CD4-positive, alpha-beta T cell treated with Interleukin-6 for 4 hours (primary cell): ENCODE results near the gene RHBDL1.

Source experiments
- DNase-seq: peaks from one replicate; pipeline ENCODE4 v3.0.0-alpha.2; 2020; ENCODE audit warnings: mixed read lengths

The RHBDL1 gene

DNA sequence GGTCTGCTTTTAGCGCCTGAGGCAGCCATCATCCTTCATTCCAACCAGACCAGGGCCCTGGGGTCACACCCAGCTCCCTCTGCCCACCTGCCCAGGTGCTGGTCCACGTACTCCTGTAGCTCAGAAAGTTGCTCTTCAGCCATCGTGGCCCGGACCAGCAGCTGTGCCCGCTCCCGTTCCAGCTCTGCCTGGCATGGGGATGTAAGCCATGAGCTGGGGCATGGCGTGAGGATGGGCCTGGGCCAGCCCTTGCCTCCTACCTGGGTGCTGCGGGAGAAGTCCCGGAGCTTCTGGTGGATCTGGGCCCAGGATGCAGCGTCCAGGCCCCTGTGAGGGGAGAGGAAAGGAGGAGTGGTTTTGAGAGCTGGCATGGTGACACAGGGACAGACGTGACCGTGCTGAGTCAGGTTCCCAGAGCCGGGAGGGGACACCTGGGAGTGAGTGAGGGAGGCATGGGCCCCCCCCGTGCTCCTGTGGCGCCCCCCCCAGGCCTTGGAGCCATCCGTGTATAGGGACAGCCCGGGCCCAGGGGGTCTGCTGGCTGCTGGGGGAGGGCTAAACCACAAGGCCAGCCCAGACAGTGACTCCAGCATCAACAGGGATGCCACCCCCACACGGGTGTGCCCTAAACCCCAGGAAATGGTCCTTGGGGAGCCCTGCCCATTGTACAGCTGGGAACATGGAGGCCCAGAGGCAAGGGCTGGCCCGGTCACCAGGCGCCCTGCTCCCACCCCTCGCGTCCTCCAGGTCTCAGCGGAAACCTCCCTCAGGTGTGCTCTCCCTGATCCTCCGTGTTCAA is 47.6 kb downstream of the RHBDL1 start:
- no peak for DNase-seq

DNA sequence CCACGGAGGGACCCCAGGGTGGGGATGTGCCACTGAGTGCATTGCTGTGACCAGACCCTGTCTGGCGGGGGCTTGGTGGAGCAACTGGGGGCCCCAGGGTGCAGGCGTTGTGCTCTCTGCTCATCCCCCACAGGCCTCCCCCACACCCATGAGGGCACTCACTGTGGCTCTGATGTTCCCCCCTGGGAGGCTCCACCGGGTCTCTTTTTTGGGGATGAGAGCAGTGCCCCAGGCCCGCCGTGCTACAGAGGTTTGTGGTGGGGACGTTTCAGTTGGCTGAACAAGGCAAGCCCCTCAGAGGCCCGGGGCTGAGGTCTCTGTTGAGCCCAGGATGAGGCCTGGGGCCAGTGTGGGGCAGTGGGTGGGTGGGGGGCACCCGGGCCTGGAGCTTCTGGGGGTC is 48.2 kb downstream of the RHBDL1 start:
- DNase-seq: no peak

DNA sequence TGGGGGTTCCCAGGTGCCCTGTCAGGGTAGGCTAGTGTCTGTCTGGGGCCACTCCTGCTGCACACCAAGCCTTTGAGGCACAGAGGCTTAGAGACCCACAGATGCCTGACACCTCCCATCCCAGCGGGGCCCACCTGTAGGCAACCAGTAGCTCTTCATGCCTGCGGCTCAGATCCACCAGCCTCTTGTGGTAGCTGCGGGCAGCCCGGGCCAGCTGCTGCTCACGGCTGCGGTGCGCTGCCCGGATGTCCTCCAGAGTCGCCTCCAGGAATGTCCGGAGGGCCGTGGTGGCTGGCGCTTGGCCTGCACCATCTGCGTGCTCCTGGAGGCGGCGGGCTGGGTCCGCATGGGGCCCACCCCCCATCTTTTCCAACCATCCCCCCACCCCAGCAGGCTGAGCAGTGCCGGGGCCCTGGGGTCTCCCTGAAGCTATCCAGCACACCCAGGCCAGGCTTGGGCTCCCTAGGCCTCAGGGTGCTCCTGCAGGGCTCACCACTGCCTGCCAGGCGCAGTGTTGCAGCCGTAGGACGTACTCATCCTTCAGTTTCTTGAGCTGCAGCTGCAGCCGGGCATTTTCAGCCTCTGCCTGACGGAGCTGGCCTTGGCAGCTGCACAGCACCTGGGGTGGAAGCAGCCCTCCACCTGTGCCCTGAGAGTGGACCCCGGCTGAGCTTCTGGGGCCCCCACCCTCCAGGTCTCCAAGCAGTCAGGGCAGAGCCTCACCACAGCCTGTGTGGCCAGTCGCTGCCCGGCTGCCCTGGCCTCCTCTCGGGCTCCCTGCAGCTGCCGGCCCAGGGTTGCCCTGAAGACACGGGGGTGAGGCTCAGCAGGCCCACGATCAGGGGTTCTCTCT is 48.9 kb downstream of the RHBDL1 start:
- no peak for DNase-seq

DNA sequence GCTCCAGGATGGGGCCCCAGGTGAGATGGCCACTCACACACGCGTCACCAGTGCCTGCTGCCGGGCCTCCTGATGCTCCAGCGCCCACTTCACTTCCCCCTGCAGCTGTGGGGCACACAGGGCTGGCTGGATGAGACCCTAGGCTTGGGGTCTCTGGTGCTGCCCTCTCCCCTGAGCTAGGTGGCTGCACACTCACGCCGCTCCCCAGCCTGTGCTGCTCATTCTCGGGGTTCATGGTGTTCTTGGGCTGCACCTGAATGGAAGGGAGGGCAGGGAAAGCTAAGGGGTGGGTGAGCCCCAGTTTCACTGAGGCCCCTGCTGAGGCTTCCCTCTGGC is 49.5 kb downstream of the RHBDL1 start:
- no peak for DNase-seq

DNA sequence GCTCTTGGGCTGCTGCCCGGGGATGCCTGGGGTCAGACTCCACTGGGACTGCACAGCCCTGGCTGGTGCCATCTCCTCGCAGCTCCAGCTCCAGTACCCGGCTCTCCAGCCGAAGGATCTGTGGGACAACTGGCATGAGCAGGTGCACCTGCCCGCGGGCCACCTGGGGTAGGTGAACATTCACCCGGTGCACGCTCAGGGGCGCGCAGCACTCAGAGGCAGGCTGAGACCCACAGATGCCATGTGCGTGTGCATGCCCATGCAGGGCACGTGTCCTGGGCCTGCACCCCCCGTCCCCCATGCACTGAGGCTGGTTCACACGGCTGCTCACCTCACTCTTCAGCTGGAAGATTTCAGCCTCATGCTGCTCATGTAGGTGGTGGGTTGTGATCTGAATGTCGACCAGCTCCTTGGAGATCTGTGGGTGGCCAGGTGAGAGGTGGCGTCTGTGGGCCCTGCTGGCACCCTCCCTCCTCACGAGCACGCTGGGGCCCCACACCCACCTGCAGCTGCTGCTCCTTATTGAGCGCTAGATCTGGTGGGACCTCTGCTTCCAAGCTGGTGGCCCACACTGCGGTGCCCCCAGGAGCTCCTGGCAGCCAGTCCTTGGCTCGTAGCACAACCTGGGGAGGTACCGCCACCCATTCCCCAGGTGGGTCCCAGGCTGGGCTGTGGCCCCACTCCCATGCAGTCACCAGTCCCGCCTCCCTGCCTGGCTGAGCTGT is 50.2 kb downstream of the RHBDL1 start:
- DNase-seq: no peak

DNA sequence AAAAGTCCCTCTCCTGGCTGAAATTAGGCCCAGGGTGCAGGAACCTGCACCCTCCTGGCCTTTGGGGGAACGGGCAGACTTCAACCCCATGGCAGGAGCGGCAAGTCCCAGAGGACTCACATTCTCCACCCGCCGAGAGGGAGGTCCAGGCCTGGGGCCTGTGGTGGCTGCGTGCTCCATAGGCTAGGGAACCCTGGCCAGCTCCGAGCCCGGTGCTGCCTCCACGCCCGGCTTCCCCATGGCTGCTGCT is 50.6 kb downstream of the RHBDL1 start:
- no peak for DNase-seq

DNA sequence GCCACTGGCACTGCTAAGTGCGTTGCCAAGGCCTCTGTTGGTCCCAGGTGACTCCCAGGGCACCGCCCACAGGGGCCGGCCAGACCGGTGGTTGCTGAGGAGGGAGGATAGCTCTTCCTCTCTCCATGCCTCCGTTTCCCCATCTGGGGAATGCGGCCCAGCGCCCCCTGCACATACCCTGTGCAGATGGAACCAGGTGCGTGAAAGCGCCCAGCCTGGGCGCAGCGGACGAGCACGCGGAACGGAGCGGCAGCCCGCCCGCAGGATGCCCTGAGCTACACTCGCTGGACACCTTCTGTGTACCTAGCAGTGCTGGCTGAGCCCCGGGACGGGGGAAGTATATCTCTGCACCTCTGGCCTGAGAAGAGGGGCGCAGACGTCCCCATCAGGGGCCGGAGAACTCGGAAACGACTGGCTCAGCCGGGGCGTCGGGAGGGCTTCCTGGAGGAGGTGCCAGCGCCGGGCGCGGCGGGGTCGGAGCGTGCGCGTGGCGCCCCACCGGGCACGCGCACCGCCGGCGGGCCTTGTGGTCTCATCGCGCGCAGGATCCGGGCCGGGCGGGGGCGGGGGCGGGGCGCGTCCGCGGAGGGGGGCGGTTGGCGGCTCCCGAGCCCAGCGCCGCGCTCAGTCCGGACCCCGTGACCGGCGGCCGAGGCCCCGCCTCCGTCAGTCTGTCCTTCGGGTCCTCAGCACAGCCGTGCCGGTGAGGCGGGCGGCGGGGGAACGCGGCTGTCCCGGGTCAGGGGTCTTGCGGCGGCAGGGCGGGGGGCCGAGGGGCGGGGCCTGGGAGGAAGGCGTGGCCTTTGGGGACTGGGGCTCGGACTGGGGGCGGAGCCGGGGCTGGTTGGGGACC is 51.2 kb downstream of the RHBDL1 start, which contains the start of the genes CCDC78 and HAGHL:
Gene CCDC78, minus strand, starts transcription at position 6 of the 853 bp plus-strand sequence. CDS start 76 bp downstream, outside the sequence.
Gene HAGHL, plus strand, starts transcription at position 669 of the 853 bp plus-strand sequence. CDS start 404 bp downstream, outside the sequence.
- peak; percentile 81 for DNase-seq

DNA sequence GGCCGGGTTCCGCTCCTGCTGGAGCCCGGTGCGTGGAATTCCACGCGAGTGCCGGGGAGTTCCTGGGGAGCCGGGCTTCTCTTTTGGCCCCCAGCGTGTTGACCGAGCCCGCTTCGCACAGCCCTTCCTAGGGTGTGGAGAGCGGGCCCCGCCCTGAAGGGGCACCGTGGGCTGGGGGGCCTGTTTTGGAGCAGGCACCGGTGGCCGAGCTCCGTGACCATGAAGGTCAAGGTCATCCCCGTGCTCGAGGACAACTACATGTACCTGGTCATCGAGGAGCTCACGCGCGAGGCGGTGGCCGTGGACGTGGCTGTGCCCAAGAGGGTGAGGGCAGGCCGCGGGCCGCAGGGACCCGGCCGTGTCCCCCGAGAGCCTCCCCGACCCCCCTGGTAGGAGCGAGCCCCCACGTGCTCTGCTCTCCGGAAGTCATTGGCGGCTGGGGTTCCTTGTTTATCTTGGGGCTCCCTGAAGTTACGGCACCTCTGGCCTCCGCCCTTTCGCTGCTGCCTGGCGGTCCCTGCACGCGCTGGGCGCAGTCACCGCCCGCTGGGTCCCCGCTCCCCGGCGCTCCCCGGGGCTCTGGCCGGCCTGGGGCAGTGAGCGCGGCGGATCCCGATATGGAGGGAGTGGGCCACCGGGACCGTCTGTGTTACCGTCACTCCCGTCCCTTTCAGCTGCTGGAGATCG is 52.0 kb downstream of the RHBDL1 start:
- peak; percentile 43 for DNase-seq
